ENCODE results near the gene COL25A1.

Gene COL25A1

GRCh38 chr4:109295081-109295480 is 7.4 kb downstream of the COL25A1 start:
- DNase-seq = no peak
- in situ Hi-C loops (cut with MboI; ENCODE audit: low pct_unique_long_range_greater_than_20kb, low sequenced_read_pairs) = no loop called here

- in situ Hi-C loops (cut with MboI; ENCODE audit: low pct_unique_long_range_greater_than_20kb, low sequenced_read_pairs) = no loop called here
- no peak for DNase-seq
These were observed 7.9 kb downstream of the COL25A1 start for GRCh38 chr4:109294468-109295020.

- peak; percentile 86 for DNase-seq
- in situ Hi-C loops (cut with MboI; ENCODE audit: low pct_unique_long_range_greater_than_20kb, low sequenced_read_pairs) = no loop called here
These were observed 8.5 kb downstream of the COL25A1 start for GRCh38 chr4:109294006-109294405.

GRCh38 chr4:109291707-109292238 is 10.7 kb downstream of the COL25A1 start:
- in situ Hi-C loops (cut with MboI; ENCODE audit: low pct_unique_long_range_greater_than_20kb, low sequenced_read_pairs) = no loop called here
- no peak for DNase-seq

GRCh38 chr4:109290918-109291317 is 11.5 kb downstream of the COL25A1 start:
- DNase-seq = no peak
- in situ Hi-C loops (cut with MboI; ENCODE audit: low pct_unique_long_range_greater_than_20kb, low sequenced_read_pairs) = no loop called here

GRCh38 chr4:109278594-109279031 is 23.8 kb downstream of the COL25A1 start:
- in situ Hi-C loops (cut with MboI; ENCODE audit: low pct_unique_long_range_greater_than_20kb, low sequenced_read_pairs) = no loop called here
- peak; percentile 30 for DNase-seq

GRCh38 chr4:109276482-109277095 is 25.9 kb downstream of the COL25A1 start:
- in situ Hi-C loops (cut with MboI; ENCODE audit: low pct_unique_long_range_greater_than_20kb, low sequenced_read_pairs) = no loop called here
- DNase-seq = no peak

GRCh38 chr4:109275066-109275745 is 27.3 kb downstream of the COL25A1 start:
- in situ Hi-C loops (cut with MboI; ENCODE audit: low pct_unique_long_range_greater_than_20kb, low sequenced_read_pairs) = no loop called here
- DNase-seq = no peak

- no peak for DNase-seq
- in situ Hi-C loops (cut with MboI; ENCODE audit: low pct_unique_long_range_greater_than_20kb, low sequenced_read_pairs) = no loop called here
These were observed 35.6 kb downstream of the COL25A1 start for GRCh38 chr4:109266891-109267290.

- no peak for DNase-seq
- in situ Hi-C loops (cut with MboI; ENCODE audit: low pct_unique_long_range_greater_than_20kb, low sequenced_read_pairs) = no loop called here
These were observed 36.2 kb downstream of the COL25A1 start for GRCh38 chr4:109266236-109266635.

GRCh38 chr4:109263721-109264120 is 38.7 kb downstream of the COL25A1 start:
- in situ Hi-C loops (cut with MboI; ENCODE audit: low pct_unique_long_range_greater_than_20kb, low sequenced_read_pairs) = no loop called here
- DNase-seq = no peak

GRCh38 chr4:109256818-109257217 is 45.6 kb downstream of the COL25A1 start:
- no peak for DNase-seq
- in situ Hi-C loops (cut with MboI; ENCODE audit: low pct_unique_long_range_greater_than_20kb, low sequenced_read_pairs) = no loop called here

- no peak for DNase-seq
These were observed 47.6 kb downstream of the COL25A1 start for GRCh38 chr4:109254845-109255244.

GRCh38 chr4:109251396-109251795 is 51.1 kb downstream of the COL25A1 start:
- DNase-seq = no peak
- in situ Hi-C loops (cut with MboI; ENCODE audit: low pct_unique_long_range_greater_than_20kb, low sequenced_read_pairs) = no loop called here

More at GRCh38 chr4:109254845-109255244, 47.6 kb downstream of the COL25A1 start:
- in situ Hi-C loops (cut with MboI; ENCODE audit: low pct_unique_long_range_greater_than_20kb, low sequenced_read_pairs) = no loop called here

- in situ Hi-C loops (cut with MboI; ENCODE audit: low pct_unique_long_range_greater_than_20kb, low sequenced_read_pairs) = no loop called here
- DNase-seq = no peak
These were observed 54.0 kb downstream of the COL25A1 start for GRCh38 chr4:109248322-109248900.

GRCh38 chr4:109243871-109244270 is 58.6 kb downstream of the COL25A1 start:
- no peak for DNase-seq
- in situ Hi-C loops (cut with MboI; ENCODE audit: low pct_unique_long_range_greater_than_20kb, low sequenced_read_pairs) = no loop called here

- DNase-seq = no peak
- in situ Hi-C loops (cut with MboI; ENCODE audit: low pct_unique_long_range_greater_than_20kb, low sequenced_read_pairs) = no loop called here
These were observed 63.7 kb downstream of the COL25A1 start for GRCh38 chr4:109238746-109239145.

GRCh38 chr4:109235683-109236082 is 66.8 kb downstream of the COL25A1 start:
- in situ Hi-C loops (cut with MboI; ENCODE audit: low pct_unique_long_range_greater_than_20kb, low sequenced_read_pairs) = no loop called here
- no peak for DNase-seq

GRCh38 chr4:109234596-109234995 is 67.9 kb downstream of the COL25A1 start:
- no peak for DNase-seq
- in situ Hi-C loops (cut with MboI; ENCODE audit: low pct_unique_long_range_greater_than_20kb, low sequenced_read_pairs) = no loop called here

- no peak for DNase-seq
- in situ Hi-C loops (cut with MboI; ENCODE audit: low pct_unique_long_range_greater_than_20kb, low sequenced_read_pairs) = no loop called here
These were observed 68.9 kb downstream of the COL25A1 start for GRCh38 chr4:109233570-109233969.

All from KBM-7 (cell line).